Activated T-cell treated with anti-CD3 and anti-CD28 coated beads, Interleukin-2, amount 50 U/mL, for 24 hours (primary cell): Measurements from ENCODE around the gene BCL7A.
"Not testable (repeated sequence)": the region's sequence is repeated elsewhere in the genome, so short reads cannot be mapped to it uniquely, and the experiment has no call there.

Source experiments
- DNase-seq: peaks from one replicate; pipeline ENCODE4 v3.0.0-alpha.2; 2020
- H3K27ac Mint-ChIP-seq: 2 replicates; pipeline ENCODE4 v1.8.0; 2020; ENCODE audit warnings: mild to moderate bottlenecking, mixed read lengths
- H3K27me3 Mint-ChIP-seq: 2 replicates; pipeline ENCODE4 v1.8.0; 2020; ENCODE audit warnings: mixed read lengths
- H3K36me3 Mint-ChIP-seq: 2 replicates; pipeline ENCODE4 v1.8.0; 2020; ENCODE audit warnings: low read depth, mixed read lengths
- H3K4me1 Mint-ChIP-seq: 2 replicates; pipeline ENCODE4 v1.8.0; 2020; ENCODE audit warnings: low read depth, mixed read lengths
- H3K4me3 Mint-ChIP-seq: 2 replicates; pipeline ENCODE4 v1.8.0; 2020; ENCODE audit warnings: mild to moderate bottlenecking, moderate library complexity, mixed read lengths
- H3K9me3 Mint-ChIP-seq: 2 replicates; pipeline ENCODE4 v1.8.0; 2020; ENCODE audit warnings: mixed read lengths

The BCL7A gene

GRCh38 chr12:122050706-122051105 lies 29.0 kb downstream of the BCL7A start:
- Mint-ChIP-seq H3K36me3 (peaks cover 6% of the 10 kb centered on the region), H3K27ac (no peak overlapping the region), H3K27me3 (no peaks in the 10 kb centered on the region), H3K4me1 (peaks cover 4% of the 10 kb centered on the region), H3K4me3 (no peak overlapping the region), H3K9me3 (no peaks in the 10 kb centered on the region)
- no peak for DNase-seq

- no peak overlapping the region for H3K4me3 Mint-ChIP-seq
- peaks cover 3% of the 10 kb centered on the region for H3K36me3 Mint-ChIP-seq
- no peaks in the 10 kb centered on the region for H3K9me3 Mint-ChIP-seq
- no peaks in the 10 kb centered on the region for H3K27me3 Mint-ChIP-seq
- peaks cover 4% of the 10 kb centered on the region for H3K4me1 Mint-ChIP-seq
- no peak overlapping the region for H3K27ac Mint-ChIP-seq
- DNase-seq = no peak
Measured at GRCh38 chr12:122051231-122051876, 29.7 kb downstream of the BCL7A start.

- peak overlapping the region; percentile 29 for H3K27ac Mint-ChIP-seq
- H3K27me3 Mint-ChIP-seq = no peaks in the 10 kb centered on the region
- H3K9me3 Mint-ChIP-seq = no peaks in the 10 kb centered on the region
- DNase-seq = no peak
- peaks cover 4% of the 10 kb centered on the region for H3K36me3 Mint-ChIP-seq
- no peak overlapping the region for H3K4me3 Mint-ChIP-seq
- peaks cover 4% of the 10 kb centered on the region for H3K4me1 Mint-ChIP-seq
Measured at GRCh38 chr12:122052285-122052684, 30.6 kb downstream of the BCL7A start.

- H3K4me1 Mint-ChIP-seq = peaks cover 4% of the 10 kb centered on the region
- H3K9me3 Mint-ChIP-seq = no peaks in the 10 kb centered on the region
Measured at GRCh38 chr12:122054842-122055520, 33.3 kb downstream of the BCL7A start.

GRCh38 chr12:122056406-122056805 lies 34.7 kb downstream of the BCL7A start:
- not testable (repeated sequence) for H3K9me3 Mint-ChIP-seq, H3K27me3 Mint-ChIP-seq, H3K4me3 Mint-ChIP-seq, DNase-seq, H3K4me1 Mint-ChIP-seq, H3K27ac Mint-ChIP-seq
- peaks cover 16% of the 10 kb centered on the region for H3K36me3 Mint-ChIP-seq

More at GRCh38 chr12:122054842-122055520, 33.3 kb downstream of the BCL7A start:
- H3K36me3 Mint-ChIP-seq = peaks cover 13% of the 10 kb centered on the region
- no peaks in the 10 kb centered on the region for H3K27me3 Mint-ChIP-seq
- H3K4me3 Mint-ChIP-seq = no peak overlapping the region
- no peak overlapping the region for H3K27ac Mint-ChIP-seq
- no peak for DNase-seq

GRCh38 chr12:122057007-122057735 lies 35.5 kb downstream of the BCL7A start:
- peaks cover 16% of the 10 kb centered on the region for H3K36me3 Mint-ChIP-seq
- no peaks in the 10 kb centered on the region for H3K27me3 Mint-ChIP-seq
- H3K27ac Mint-ChIP-seq = peak overlapping the region; percentile 29
- H3K4me1 Mint-ChIP-seq = peaks cover 4% of the 10 kb centered on the region
- H3K4me3 Mint-ChIP-seq = no peak overlapping the region
- H3K9me3 Mint-ChIP-seq = no peaks in the 10 kb centered on the region
- no peak for DNase-seq

- Mint-ChIP-seq H3K27me3 (no peaks in the 10 kb centered on the region), H3K4me1 (peaks cover 4% of the 10 kb centered on the region), H3K27ac (no peak overlapping the region), H3K9me3 (no peaks in the 10 kb centered on the region), H3K4me3 (no peak overlapping the region), H3K36me3 (peaks cover 16% of the 10 kb centered on the region)
- no peak for DNase-seq
Measured at GRCh38 chr12:122057769-122058168, 36.1 kb downstream of the BCL7A start.

GRCh38 chr12:122058549-122059149 lies 37.0 kb downstream of the BCL7A start:
- Mint-ChIP-seq H3K36me3 (peaks cover 16% of the 10 kb centered on the region), H3K27me3 (no peaks in the 10 kb centered on the region), H3K9me3 (no peaks in the 10 kb centered on the region), H3K4me1 (peaks cover 6% of the 10 kb centered on the region), H3K4me3 (no peak overlapping the region), H3K27ac (no peak overlapping the region)
- DNase-seq = no peak

- H3K27ac Mint-ChIP-seq = no peak overlapping the region
- DNase-seq = no peak
- H3K4me1 Mint-ChIP-seq = peaks cover 5% of the 10 kb centered on the region
- H3K4me3 Mint-ChIP-seq = no peak overlapping the region
- no peaks in the 10 kb centered on the region for H3K27me3 Mint-ChIP-seq
- H3K36me3 Mint-ChIP-seq = peaks cover 16% of the 10 kb centered on the region
- H3K9me3 Mint-ChIP-seq = no peaks in the 10 kb centered on the region
Measured at GRCh38 chr12:122059203-122059960, 37.7 kb downstream of the BCL7A start.

GRCh38 chr12:122060081-122060501 lies 38.4 kb downstream of the BCL7A start:
- Mint-ChIP-seq H3K27ac (no peak overlapping the region), H3K36me3 (peaks cover 14% of the 10 kb centered on the region), H3K4me3 (no peak overlapping the region), H3K4me1 (peaks cover 2% of the 10 kb centered on the region), H3K27me3 (no peaks in the 10 kb centered on the region), H3K9me3 (no peaks in the 10 kb centered on the region)
- DNase-seq = no peak

GRCh38 chr12:122061253-122061652 lies 39.6 kb downstream of the BCL7A start:
- H3K27ac Mint-ChIP-seq = no peak overlapping the region
- DNase-seq = no peak
- H3K36me3 Mint-ChIP-seq = peaks cover 13% of the 10 kb centered on the region
- H3K9me3 Mint-ChIP-seq = no peaks in the 10 kb centered on the region
- H3K4me3 Mint-ChIP-seq = no peak overlapping the region
- H3K27me3 Mint-ChIP-seq = no peaks in the 10 kb centered on the region
- peaks cover 2% of the 10 kb centered on the region for H3K4me1 Mint-ChIP-seq

- no peaks in the 10 kb centered on the region for H3K27me3 Mint-ChIP-seq
- no peaks in the 10 kb centered on the region for H3K9me3 Mint-ChIP-seq
- H3K27ac Mint-ChIP-seq = no peak overlapping the region
- no peak overlapping the region for H3K4me3 Mint-ChIP-seq
- H3K4me1 Mint-ChIP-seq = peaks cover 7% of the 10 kb centered on the region
- peaks cover 8% of the 10 kb centered on the region for H3K36me3 Mint-ChIP-seq
- DNase-seq = no peak
Measured at GRCh38 chr12:122062832-122063693, 41.4 kb downstream of the BCL7A start.

GRCh38 chr12:122063694-122064024 lies 42.0 kb downstream of the BCL7A start:
- H3K27me3 Mint-ChIP-seq = no peaks in the 10 kb centered on the region
- peaks cover 12% of the 10 kb centered on the region for H3K4me1 Mint-ChIP-seq
- no peak overlapping the region for H3K4me3 Mint-ChIP-seq
- no peak for DNase-seq
- peaks cover 7% of the 10 kb centered on the region for H3K36me3 Mint-ChIP-seq
- H3K27ac Mint-ChIP-seq = no peak overlapping the region
- no peaks in the 10 kb centered on the region for H3K9me3 Mint-ChIP-seq
